K562 (cell line): Measurements from ENCODE around the gene SPEM2. TPM values are rescaled to one million over a fixed set of nuclear protein-coding genes. Genes with fewer than 3 reads are reported as not detected.

Source experiments
- ETV5 ChIP-seq: sonication (generic); formaldehyde crosslinking; IDR thresholded peaks from 2 replicates; pipeline ENCODE4 v1.4.0; 2020; ENCODE audit warnings: low read depth, mild to moderate bottlenecking, missing genetic modification reagents
- KAT2B ChIP-seq: IDR thresholded peaks from one replicate; pipeline ENCODE4 v1.6.1; 2012; ENCODE audit warnings: low read depth, mild to moderate bottlenecking, control low read depth, inconsistent platforms, low read length, moderate library complexity
- PCBP2 ChIP-seq: fragments of 200-400 bp; formaldehyde crosslinking; IDR thresholded peaks from 2 replicates; pipeline ENCODE4 v1.6.1; 2018; ENCODE audit warnings: low read length, low read depth, mild to moderate bottlenecking, moderate library complexity; ENCODE audit not compliant: poor library complexity, severe bottlenecking
- polyA plus RNA-seq, 8 experiments: library from polyadenylated mRNA; depleted of rRNA in 4 of 8; stranded (reverse) in 5 of 8; unstranded in 3 of 8; fragments of >200 nt; fragmentation: Nextera tagmentation in 2 of 8; fragmentation: Illumina TruSeq in 1 of 8; extraction: Ambion mirVana in 2 of 8; extraction: Trizol in 1 of 8; gene quantifications; 2 replicates each; pipeline versions ENCODE4 v1.2.1 to v1.2.3, GENCODE V29; 2011 to 2014; ENCODE audit warnings: inconsistent platforms in 1 of 8, missing spikeins in 1 of 8
- total RNA-seq, 7 experiments: library from RNA; depleted of rRNA in 6 of 7; stranded (reverse); fragments of >200 nt in 6 of 7; fragmentation: Illumina TruSeq in 2 of 7; extraction: Trizol in 2 of 7; gene quantifications; 2 replicates each; pipeline versions ENCODE4 v1.2.1 to v1.2.3, GENCODE V29; 2011 to 2021; ENCODE audit warnings: low replicate concordance in 1 of 7
- TF ChIP-seq, protein P1 (sequence below): sonication (generic); formaldehyde crosslinking; IDR thresholded peaks from 2 replicates; pipeline ENCODE4 v1.8.0; 2022; ENCODE audit warnings: mild to moderate bottlenecking, missing genetic modification reagents, borderline replicate concordance
- TF ChIP-seq, protein P2 (sequence below), 2 experiments: fragments of 450-650 bp in 1 of 2; sonication (generic) in 1 of 2; formaldehyde crosslinking in 1 of 2; IDR thresholded peaks in 1 of 2; conservative IDR thresholded peaks in 1 of 2; 2 replicates each; pipeline versions ENCODE4 v1.6.1 to v1.8.1; 2016 to 2023; ENCODE audit warnings: mild to moderate bottlenecking in 2 of 2, moderate library complexity in 2 of 2, inconsistent platforms in 1 of 2, missing genetic modification reagents in 1 of 2
- TF ChIP-seq, protein P3 (sequence below): fragments of 250-450 bp; sonication (Bioruptor Pico); IDR thresholded peaks from 2 replicates; pipeline ENCODE4 v1.5.1; 2021; ENCODE audit warnings: mild to moderate bottlenecking

Gene SPEM2
- total and polyA plus RNA-seq, 9 of the 15 experiments (the other 6 are each of a cell fraction or from before 2014, with no cell fraction given): not detected

DNA sequence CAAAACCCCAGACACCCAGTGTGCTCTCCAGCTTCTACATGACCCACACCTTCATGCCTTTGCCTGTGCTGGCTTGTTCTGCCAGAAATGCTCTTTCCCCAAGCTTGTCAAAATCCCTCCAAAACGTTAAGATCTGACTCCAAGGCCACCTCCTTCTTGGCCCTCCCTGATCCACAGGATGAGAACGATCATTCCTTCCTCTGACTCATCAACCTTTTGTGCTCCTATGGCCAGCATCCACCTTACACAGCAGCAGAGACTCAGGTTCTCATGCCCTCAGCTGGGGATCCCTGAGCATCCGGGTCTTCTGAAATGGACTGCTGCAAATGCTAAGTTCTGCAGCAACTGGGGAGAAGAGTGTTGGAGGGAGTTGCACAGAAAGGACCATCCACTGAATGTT lies 51.1 kb downstream of the SPEM2 start (continued):
- no peak for TF ChIP-seq PCBP2
- TF ChIP-seq, protein P1, sequence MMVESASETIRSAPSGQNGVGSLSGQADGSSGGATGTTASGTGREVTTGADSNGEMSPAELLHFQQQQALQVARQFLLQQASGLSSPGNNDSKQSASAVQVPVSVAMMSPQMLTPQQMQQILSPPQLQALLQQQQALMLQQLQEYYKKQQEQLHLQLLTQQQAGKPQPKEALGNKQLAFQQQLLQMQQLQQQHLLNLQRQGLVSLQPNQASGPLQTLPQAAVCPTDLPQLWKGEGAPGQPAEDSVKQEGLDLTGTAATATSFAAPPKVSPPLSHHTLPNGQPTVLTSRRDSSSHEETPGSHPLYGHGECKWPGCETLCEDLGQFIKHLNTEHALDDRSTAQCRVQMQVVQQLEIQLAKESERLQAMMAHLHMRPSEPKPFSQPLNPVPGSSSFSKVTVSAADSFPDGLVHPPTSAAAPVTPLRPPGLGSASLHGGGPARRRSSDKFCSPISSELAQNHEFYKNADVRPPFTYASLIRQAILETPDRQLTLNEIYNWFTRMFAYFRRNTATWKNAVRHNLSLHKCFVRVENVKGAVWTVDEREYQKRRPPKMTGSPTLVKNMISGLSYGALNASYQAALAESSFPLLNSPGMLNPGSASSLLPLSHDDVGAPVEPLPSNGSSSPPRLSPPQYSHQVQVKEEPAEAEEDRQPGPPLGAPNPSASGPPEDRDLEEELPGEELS (CRISPR knock-in tag): no peak
- no peak for TF ChIP-seq KAT2B
- TF ChIP-seq, protein P2, sequence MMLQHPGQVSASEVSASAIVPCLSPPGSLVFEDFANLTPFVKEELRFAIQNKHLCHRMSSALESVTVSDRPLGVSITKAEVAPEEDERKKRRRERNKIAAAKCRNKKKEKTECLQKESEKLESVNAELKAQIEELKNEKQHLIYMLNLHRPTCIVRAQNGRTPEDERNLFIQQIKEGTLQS (IDR thresholded peaks at IDR 0.05): peak; percentile 36
- TF ChIP-seq, protein P2 (CRISPR knock-in tag; conservative IDR thresholded peaks at IDR 0.05): no peak
- TF ChIP-seq ETV5 (CRISPR knock-in tag): peak; percentile 16; the same call in 1 of the 2 replicates
- TF ChIP-seq, protein P3, sequence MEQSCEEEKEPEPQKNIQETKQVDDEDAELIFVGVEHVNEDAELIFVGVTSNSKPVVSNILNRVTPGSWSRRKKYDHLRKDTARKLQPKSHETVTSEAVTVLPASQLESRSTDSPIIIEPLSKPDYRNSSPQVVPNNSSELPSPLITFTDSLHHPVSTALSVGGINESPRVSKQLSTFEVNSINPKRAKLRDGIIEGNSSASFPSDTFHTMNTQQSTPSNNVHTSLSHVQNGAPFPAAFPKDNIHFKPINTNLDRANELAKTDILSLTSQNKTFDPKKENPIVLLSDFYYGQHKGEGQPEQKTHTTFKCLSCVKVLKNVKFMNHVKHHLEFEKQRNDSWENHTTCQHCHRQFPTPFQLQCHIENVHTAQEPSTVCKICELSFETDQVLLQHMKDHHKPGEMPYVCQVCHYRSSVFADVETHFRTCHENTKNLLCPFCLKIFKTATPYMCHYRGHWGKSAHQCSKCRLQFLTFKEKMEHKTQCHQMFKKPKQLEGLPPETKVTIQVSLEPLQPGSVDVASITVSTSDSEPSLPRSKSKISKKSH: no peak
